Muscle of arm (tissue), 12 donors: ENCODE results near the gene ARF1. TPM values are rescaled to one million over a fixed set of nuclear protein-coding genes. Genes with fewer than 3 reads are reported as not detected.

Experiments used
- DNase-seq: peaks from one replicate; pipeline ENCODE4 v3.0.0-alpha.2; 2013
- polyA plus RNA-seq, 12 donors: library from polyadenylated mRNA; unstranded; fragments of 120-200 nt; gene quantifications; one replicate each; pipeline ENCODE4 v1.2.1, GENCODE V29; 2013; ENCODE audit not compliant: insufficient read length in 12 of 12

The ARF1 gene
- polyA plus RNA-seq, 12 donors = 213 to 325 (median 249) TPM; not detected in 1

DNA sequence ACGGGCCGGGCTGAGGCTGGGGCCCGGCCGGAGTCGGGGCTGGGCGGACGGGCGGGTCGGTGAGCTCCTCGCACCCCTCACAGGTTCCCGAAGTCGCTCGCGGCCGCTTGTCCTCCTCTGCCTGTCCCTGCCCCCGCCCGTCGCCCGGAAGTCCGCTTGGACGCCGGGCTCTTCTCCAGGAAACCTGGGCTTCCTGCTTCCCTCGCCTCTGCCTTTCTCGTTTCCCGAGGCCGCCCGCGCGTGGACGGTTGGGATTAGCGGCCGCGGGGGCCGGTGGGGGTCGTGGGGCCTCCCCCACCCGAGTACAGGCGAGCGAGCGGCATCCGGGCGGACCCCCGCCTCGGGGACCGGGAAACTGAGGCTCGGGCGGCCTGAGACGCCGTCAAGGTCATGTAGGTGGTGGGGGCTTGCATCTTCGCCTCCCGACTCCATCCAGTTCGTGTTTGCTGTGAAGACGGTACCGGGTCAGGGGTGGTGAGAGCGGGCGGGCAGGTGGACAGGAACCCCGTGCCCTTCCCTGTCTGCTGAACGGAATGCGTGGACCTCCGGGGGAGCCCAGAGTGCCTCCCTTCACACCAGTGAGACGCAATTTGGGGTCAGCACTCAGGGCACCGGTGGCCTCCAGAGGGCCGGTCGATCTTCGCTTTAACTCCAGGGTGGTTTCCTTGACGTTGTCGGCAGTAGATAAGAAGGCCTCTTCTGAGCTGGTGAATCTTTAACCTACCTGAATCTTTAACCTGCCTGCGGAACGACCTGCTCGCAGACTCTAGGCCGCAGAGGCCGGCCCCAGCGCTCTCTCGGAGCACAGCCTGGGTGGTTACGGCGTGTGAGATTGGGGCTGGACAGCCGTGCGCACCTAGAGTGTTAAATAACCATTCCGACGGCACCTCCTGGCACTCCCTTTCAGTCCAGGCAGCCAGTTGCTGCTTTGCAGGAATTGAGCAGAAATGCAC, 686 bp downstream of the ARF1 start:
- DNase-seq = peak; percentile 68

DNA sequence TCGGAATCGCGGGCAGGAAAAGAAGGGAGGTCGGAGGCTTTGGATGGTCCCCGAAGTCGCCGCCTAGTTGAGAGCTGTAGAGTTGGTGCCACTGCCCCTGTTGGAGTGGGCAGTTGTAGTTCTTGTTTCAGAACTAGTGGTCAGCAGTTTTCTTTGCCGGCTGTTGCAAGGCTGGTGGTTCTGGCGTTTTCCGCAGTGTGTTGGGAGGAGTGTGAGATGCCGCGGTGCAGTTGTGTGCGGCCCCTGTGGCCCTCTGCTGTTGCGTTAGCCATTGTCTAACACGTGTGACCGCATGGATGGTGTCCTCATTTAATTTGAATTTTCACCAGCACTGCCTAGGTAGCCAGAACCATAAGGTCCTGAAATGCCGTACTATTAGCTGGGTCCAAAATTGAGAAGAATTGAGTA, 1.4 kb downstream of the ARF1 start:
- DNase-seq = no peak

DNA sequence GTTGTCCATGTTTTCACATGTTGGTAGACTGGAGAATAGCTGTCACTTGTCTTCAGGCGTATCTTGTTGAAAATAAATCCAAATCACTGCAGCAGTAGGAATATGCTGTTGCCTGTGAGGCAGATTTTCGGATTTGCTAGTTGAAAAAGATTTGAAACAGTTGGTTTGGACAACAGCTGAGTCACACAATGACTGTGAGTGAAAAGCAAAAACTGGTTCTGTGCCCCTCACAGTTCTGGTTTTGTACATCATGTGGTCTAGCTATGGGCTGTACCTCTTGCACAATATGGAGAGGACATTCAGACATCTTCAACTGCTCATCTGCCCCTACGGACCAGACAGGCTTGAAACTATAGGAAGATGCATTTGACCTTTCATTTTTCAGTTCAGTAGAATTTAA, 1.8 kb downstream of the ARF1 start:
- no peak for DNase-seq

DNA sequence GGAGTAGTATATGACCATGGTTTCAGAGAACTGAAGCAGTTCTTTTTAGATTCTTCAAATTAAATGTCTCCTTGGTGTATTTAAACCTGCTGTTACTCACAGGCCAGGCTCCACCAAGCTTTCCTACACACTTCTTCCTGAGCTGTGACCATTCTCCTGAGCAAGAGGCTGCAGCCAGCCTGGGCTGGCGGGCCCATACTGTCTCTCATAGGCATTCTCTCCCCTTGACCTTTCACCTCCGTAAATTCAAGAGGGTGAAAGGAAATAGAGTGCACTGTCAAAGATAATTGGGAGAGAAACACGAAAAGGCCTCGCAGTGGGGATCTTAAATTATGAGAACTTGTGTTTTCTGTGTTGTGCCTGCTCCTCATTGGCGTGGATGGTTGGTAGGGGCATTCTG, 2.3 kb downstream of the ARF1 start:
- DNase-seq = no peak

DNA sequence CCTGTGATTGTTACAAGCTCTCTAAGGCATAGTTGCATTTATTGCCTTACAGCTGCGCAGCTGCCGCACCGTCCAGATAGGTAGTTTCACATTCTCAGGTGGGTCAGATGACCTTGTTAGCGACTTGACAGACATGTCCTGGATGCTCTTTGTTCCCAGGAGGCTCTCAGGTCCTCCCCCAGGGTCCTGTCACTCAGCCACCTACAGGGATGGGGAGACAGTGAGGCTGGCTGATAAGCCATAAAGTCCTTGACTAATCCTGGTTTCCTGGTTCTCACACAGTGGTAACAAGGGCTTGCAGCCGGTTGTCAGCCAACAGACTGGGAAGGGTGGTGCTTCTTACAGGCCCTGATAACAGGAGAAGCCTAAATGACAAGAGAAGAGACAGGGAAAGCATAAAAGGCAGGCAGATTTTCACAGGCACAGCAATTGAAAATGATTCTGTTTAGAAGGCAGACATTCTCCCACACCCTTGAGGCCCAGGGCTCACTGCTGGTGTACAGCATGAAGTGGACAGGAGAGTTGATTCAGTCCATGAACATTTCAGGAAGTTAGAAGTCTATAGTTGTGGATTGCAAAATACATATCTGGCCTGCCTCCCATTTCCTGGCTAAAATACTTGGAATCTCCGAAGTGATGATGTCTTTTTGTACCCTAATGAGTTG, 2.9 kb downstream of the ARF1 start:
- DNase-seq = no peak

DNA sequence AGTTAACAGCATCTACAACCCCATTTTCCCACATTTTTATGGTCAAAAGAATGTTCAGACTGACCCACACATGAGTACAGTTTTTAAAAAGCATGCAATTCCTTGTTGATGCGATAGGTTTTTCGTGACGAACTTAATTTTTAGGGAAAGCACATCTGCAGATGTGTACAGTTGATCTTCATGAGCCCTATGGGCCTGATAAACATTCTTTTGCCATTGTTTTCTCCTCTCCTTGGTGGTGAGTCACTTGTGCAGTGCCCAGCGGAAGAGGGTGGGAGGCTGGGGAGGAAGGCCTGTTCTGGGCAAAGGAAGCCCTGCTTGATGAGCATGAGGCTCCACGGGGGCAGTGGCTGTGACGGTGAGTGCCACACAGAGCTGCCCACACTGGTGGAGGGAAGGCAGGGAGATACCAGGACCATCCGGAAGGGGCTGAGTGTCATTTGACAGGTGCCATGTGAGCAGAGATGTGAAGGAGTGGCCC, 5.3 kb downstream of the ARF1 start:
- no peak for DNase-seq

DNA sequence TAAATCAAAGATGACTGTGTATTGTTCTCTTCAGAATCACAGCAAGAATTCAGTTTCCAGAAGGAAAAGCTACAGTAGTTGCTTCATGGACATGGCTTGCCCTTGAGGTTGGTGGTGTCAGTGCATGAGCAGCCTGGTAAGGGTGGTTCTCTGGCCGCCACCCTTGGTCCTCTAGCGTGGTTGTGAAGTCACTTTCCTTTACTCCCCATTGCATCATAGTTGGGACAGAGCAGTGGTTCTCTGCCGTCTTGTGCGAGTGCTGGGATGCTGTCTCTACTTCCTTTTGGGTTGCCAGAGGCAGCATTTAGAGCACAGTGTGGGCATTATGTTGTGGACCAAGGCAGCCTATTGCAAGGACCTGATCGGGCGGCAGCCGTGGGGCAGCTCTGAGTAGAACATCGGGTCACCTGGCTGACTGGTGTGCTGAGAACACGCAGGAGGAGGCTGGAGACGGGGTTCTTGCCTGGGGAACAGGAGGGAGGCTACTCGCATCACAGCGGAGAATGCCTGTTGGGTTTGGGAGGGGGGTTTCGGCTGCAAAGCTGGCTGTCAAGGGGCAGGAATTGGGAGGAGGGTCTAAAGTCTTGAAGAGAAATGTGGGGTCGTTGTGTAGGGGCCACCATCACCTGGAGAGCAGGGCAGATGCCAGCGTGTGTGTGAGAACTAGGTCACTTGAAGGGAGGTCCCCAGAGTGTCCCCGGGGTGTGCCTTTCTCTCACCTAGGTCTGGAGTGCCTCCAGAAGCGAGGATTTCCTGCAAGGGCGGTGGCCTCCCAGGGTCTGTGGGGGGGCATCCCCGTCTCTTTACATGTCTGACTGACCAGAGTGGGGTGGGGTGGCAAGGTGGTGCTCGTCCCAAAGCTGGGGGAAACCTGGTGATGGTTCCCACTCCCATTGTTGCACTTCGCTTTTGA, 6.3 kb downstream of the ARF1 start:
- DNase-seq = no peak

DNA sequence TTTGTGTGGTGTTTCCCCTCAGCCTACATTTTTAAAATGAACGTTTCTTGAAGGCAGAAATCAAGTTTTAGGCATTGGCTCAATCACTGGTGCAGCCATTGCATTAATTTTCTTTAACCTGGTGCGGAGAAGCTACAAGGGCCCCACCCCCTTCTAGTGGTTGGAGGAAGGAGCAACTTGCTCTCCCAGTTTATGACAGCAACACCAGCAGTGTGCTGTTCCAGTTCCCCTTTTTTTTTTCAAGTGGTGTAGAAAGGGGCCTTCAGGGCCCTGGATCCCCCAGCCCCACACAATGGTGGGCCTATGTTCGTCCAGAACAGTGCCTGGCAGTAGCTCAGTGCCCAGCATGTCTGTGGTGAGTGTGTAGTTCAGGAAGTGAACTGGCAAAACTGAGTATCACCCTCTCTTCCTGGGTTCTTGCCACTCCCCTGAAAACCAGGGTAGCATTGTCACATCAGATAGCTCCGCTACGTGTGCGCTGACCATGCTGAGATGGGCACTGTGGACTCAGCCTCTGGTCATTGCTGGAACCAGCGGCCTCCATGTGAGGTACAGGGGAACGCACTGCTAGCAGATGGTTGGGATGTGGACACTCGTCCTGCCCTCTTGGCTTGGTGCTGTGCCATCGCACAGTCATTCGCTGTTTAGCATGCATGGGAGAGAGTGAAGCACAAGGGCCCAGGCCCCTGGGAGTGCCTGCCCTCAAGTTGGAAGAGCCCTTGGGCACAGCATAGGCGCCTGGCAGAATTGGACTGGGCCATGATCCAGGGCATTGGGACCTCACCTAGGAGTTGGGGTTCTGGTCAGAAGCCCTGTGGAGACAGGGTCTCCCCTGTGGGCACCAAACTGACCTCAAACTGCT, 7.2 kb downstream of the ARF1 start:
- no peak for DNase-seq

DNA sequence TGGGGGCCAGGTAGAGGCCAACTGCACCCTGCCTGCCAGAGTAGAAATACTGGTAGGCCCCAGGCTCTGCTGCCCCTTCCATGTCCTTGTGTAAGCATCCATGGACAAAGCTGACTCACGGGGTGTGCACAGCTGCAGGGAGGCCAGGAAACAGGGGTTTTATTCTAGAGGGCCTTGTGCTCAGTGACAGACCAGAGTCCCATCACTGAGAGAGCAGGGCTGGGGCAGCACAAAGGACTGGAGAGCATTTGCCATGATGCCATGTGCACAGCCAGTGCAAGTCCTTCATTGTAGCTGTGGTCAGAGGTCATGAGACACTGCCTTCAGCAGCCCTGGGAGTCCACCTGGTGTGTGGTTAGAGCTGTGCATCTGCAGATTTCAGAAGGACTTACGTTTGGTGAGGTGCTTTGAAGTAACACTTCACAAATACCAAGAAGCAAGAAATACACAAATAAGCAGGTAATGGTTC, 8.1 kb downstream of the ARF1 start:
- DNase-seq = no peak

DNA sequence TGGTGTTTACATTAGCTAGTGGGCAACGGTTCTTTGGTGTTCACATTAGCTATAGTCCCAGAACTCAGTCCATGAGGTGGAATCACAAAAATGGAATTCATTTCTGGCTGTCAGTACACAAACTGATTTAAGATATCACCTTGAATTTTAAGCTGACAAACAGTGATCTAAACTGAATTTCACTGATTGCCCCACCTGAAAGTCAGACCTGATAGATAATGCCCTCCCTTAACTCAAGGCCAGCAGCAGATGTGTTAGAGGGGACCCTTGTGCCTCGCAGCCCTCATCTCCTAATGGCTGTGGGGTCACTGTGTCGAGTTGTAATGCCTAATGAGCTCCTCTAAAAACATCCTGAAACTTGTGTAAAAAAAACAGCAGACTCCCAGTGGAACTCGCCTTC, 8.6 kb downstream of the ARF1 start:
- DNase-seq = no peak

DNA sequence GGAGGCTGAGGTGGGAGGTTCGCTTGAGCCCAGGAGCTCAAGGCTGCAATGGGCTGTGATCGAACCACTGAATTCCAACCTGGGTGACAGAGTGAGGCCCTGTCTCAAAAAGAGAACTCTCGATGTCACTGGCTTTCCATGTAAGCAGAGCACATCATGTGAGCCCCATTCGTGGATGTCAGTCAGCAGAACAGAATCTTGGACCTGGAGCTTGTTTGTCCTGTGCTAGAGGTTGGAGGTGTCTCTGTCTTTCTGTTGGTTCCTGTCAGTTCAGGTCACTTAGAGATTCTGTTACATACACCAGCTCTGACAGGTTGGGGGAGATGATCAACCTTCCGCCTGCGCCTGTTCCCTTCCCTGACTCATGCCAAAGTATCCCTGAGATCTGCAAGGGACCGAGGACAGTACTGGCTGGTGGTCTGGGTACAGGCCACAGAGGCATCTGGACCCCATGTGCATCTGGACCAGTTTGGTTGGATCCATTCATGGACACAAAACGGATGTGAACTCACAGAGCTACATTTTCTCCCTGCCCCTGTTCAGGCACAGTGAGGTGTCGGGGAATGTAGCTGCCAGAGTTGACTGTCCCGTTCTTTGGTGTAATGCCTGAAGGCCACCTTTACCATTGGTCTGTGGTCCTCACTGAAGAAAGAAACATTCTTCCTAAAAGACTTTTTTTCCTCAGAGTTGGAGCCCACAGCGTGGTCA, 10.0 kb downstream of the ARF1 start:
- DNase-seq = no peak

DNA sequence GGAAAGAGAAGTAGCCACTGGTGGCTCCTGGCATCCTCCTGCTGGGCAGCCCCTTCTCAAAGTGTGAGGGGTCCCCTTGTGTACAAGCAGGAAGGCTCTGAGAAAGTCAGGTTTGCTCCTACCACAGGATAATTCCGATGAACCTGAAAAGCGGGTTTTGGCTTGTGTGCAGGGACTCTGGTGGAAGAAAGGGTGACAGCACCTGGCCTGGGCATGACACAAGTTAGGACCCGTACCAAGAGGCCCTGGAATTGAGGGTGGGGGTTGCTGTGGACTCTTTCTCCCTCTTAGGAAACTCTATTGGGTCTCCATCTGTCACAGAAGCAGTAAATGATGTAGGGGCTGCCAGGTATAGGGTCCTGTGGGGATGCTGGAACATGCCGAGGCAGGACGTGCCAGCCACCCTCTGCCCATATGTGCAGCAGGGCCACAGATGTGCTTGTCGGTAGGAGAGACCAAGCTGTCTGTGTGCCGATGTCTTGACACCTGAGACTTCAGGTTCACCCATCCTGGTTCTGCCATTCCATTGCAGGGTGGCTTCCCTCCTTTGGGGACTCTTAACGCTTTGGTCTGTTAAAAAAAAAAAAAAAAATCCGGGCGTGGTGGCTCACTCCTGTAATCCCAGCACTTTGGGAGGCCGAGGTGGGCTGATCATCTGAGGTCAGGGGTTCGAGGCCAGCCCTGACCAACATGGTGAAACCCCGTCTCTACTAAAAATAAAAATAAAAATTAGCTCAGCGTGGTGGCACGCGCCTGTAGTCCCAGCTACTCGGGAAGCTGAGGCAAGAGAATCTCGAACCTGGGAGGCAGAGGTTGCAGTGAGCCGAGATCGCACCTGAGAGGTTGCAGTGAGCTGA, 10.8 kb downstream of the ARF1 start:
- no peak for DNase-seq

DNA sequence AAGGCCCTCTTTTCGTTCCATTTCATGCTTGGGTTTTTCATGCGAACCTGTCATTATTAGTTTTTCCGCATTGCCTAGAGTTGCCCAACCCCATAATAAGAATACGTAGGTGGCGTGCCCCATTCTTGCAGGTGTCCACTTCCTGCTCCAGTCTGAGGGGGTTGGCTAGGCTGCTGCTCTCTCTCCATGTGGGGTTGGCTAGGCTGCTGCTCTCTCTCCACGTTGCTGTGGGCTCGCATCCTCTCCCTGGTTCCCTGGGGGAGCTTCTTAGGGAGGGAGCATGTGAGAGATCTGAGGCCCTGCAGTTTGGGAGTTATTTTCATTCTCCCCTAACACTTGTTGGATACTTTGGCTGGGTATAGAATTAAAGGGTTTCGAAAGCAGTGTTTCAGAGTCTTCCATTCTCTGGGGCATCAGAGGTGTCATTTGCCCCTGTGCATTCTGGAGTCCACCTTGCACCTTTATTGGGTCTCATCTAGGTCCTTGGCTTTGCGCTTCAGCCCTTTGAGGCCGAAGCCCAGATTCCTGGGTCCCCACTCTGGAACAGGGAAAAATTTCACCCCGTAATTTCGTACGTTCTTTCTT, 12.0 kb downstream of the ARF1 start:
- no peak for DNase-seq

DNA sequence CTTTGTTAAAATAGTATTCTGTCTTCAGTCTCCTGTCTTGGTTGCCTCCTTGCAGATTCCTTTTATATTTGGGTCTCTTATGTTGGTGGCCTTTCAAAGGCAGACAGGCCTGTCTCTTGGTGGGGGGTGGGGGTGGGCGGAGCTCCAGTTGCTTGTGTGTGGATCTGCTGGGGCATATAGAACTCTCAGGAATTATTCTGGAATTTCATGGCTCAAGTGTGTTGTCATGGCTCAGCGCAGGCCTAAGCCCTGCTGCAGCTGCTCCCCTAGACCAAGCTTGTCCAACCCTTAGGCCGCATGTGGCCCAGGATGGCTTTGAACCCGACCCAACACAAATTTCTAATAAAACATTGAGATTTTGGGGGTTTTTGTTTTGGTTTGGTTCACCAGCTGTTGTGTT, 12.7 kb downstream of the ARF1 start:
- no peak for DNase-seq

DNA sequence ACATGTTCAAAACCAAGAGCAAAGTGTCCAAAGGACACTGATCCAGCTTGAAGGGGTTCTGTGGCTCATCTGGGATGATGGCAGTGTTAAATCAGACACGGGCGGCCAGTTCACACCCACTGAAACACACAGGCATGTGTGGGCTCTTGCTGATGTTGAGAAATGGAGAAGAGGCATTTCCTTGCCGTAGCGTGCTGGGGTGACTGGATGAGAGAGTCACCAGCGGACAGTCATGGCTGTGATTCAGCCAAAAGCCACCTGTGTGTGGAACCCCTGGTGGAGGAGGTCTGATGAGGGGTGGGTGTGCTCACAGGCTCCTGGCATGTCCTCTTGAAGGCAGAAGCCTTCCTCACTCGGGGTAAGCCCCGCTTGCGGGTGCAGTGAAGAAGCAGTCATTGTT, 13.4 kb downstream of the ARF1 start:
- no peak for DNase-seq

DNA sequence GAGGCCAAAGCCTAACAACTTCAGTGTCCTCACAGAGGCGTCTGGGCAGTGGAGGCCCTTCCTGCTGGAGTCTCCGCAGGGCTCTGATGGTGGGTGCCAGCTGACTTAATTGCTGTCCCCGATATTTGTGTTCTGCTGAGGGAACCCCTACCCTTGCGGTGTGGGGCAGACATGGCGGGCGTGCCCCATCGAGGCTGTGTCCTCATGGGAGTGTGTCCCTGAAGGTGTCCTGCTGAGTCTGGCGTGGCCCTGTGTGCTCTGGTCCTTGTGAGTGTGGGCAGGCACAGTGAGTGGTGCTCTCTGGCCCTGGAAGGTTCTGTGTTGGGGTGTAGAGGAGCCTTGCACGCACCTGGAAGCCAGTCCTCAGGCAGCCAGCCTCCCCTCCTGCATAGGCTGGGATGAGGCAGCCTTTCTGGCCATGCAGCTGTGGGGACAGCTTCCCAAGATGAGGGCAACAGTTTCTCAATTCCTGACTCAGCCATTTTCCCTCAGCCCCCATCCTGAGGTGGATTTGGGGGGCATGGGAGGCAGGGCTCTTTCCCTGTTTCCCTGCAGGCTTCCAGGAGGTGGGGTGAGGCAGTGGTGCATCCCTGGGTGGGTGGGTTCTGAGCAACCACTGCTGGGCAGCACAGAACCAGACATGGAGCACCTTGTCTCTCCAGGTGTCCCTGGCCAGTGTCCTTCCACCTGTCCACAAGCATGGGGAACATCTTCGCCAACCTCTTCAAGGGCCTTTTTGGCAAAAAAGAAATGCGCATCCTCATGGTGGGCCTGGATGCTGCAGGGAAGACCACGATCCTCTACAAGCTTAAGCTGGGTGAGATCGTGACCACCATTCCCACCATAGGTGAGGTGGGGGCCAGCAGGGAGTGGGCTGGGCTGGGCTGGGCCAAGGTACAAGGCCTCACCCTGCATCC, 14.2 kb downstream of the ARF1 start:
- no peak for DNase-seq

DNA sequence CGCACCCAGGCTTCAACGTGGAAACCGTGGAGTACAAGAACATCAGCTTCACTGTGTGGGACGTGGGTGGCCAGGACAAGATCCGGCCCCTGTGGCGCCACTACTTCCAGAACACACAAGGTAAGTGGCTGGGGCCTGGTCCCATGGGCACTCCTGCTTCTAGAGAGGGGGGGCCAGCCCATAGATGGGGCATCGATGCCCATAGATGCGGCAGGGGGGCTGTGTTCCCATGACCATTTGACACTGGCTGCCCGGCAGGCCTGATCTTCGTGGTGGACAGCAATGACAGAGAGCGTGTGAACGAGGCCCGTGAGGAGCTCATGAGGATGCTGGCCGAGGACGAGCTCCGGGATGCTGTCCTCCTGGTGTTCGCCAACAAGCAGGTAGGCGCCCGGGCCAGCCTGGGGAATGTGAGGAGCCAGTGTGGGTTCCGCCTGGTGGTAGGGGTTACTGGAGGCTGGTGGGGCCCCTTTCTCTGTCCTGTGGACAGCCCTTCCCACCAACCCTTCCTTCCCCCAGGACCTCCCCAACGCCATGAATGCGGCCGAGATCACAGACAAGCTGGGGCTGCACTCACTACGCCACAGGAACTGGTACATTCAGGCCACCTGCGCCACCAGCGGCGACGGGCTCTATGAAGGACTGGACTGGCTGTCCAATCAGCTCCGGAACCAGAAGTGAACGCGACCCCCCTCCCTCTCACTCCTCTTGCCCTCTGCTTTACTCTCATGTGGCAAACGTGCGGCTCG, 15.0 kb downstream of the ARF1 start:
- no peak for DNase-seq
